Thoracic aorta (tissue), 2 donors: ENCODE results near the gene ABCB9. TPM values are rescaled to one million over a fixed set of nuclear protein-coding genes. Genes with fewer than 3 reads are reported as not detected.
A peak's percentile ranks its signal among the peaks of the same experiment; 100 is the strongest.

Experiments
- ATAC-seq: fragments of 150-250 bp; one replicate; pipeline ENCODE4 v1.8.0; 2017; ENCODE audit warnings: low read depth; ENCODE audit not compliant: insufficient number of reproducible peaks, low FRiP score
- DNase-seq: peaks from one replicate; pipeline ENCODE4 v3.0.0-alpha.2; 2020; ENCODE audit warnings: low spot score
- H3K27ac ChIP-seq, 2 donors: fragments of 200-600 bp; sonication (generic); 1 replicate in 1 of 2; 2 replicates in 1 of 2; pipeline ENCODE4 v1.5.1; 2016; ENCODE audit warnings: mild to moderate bottlenecking in 2 of 2, moderate library complexity in 2 of 2
- H3K27me3 ChIP-seq: fragments of 200-600 bp; sonication (generic); replicated peaks from 2 replicates; pipeline ENCODE4 v1.6.0; 2016; ENCODE audit warnings: mild to moderate bottlenecking; ENCODE audit not compliant: insufficient read depth
- H3K36me3 ChIP-seq: fragments of 200-600 bp; sonication (generic); one replicate; pipeline ENCODE4 v1.5.1; 2016
- H3K4me1 ChIP-seq, 2 donors: fragments of 200-600 bp; sonication (generic); 1 replicate in 1 of 2; 2 replicates in 1 of 2; pipeline versions ENCODE4 v1.5.1 to v1.6.0; 2016; ENCODE audit warnings: low read depth in 2 of 2, mild to moderate bottlenecking in 1 of 2; ENCODE audit not compliant: control insufficient read depth in 1 of 2
- H3K4me3 ChIP-seq: fragments of 200-600 bp; sonication (generic); 2 replicates; pipeline ENCODE4 v1.5.1; 2016; ENCODE audit warnings: mild to moderate bottlenecking
- H3K9me3 ChIP-seq: fragments of 200-600 bp; sonication (generic); 2 replicates; pipeline ENCODE4 v1.5.1; 2016
- CTCF ChIP-seq: fragments of 200-600 bp; sonication (generic); IDR thresholded peaks from one replicate; pipeline ENCODE4 v1.5.1; 2019; ENCODE audit warnings: antibody characterized with exemption
- total RNA-seq, 2 donors: library from RNA; depleted of rRNA; stranded (reverse); fragments of >200 nt; gene quantifications; one replicate each; pipeline versions ENCODE4 v1.1.0 to v1.2.3, GENCODE V29; 2016

Gene ABCB9
- total RNA-seq, 2 donors from 2014 or later, result 6.3 to 7.0 TPM

GRCh38 chr12:122927756-122928403 lies 38.4 kb downstream of the ABCB9 start:
- H3K9me3 ChIP-seq, result no peaks in the 10 kb centered on the region
- H3K27me3 ChIP-seq, result no peaks in the 10 kb centered on the region
- DNase-seq (no peak), ATAC-seq (no peak)
- no peak overlapping the region for H3K27ac ChIP-seq
- TF ChIP-seq CTCF, result no peak
- no peaks in the 10 kb centered on the region for H3K4me1 ChIP-seq
- H3K4me3 ChIP-seq, result no peak overlapping the region
- no peaks in the 10 kb centered on the region for H3K36me3 ChIP-seq

- ATAC-seq, result no peak
- no peak for DNase-seq
- H3K4me3 ChIP-seq, result no peak overlapping the region
- no peaks in the 10 kb centered on the region for H3K36me3 ChIP-seq
- H3K4me1 ChIP-seq, result peaks cover 9 to 15% of the 10 kb centered on the region in 2 donors
- no peaks in the 10 kb centered on the region for H3K27me3 ChIP-seq
- H3K9me3 ChIP-seq, result no peaks in the 10 kb centered on the region
- H3K27ac ChIP-seq, result no peak overlapping the region
- no peak for TF ChIP-seq CTCF
These were observed 44.3 kb downstream of the ABCB9 start for GRCh38 chr12:122921917-122922316.

GRCh38 chr12:122920687-122921086 lies 45.6 kb downstream of the ABCB9 start:
- no peaks in the 10 kb centered on the region for H3K36me3 ChIP-seq
- TF ChIP-seq CTCF, result no peak
- ATAC-seq (no peak), DNase-seq (no peak)
- no peak overlapping the region for H3K4me3 ChIP-seq
- H3K4me1 ChIP-seq, result peaks cover 9 to 23% of the 10 kb centered on the region in 2 donors
- H3K9me3 ChIP-seq, result no peaks in the 10 kb centered on the region
- no peak overlapping the region for H3K27ac ChIP-seq
- no peaks in the 10 kb centered on the region for H3K27me3 ChIP-seq

GRCh38 chr12:122918827-122919226 lies 47.4 kb downstream of the ABCB9 start:
- DNase-seq (no peak), ATAC-seq (no peak)
- peaks cover 9 to 24% of the 10 kb centered on the region in 2 donors for H3K4me1 ChIP-seq
- no peaks in the 10 kb centered on the region for H3K27me3 ChIP-seq
- H3K9me3 ChIP-seq, result no peaks in the 10 kb centered on the region
- TF ChIP-seq CTCF, result no peak
- H3K36me3 ChIP-seq, result no peaks in the 10 kb centered on the region
- H3K27ac ChIP-seq, result no peak overlapping the region
- H3K4me3 ChIP-seq, result no peak overlapping the region

GRCh38 chr12:122917507-122918121 lies 48.6 kb downstream of the ABCB9 start:
- peak overlapping the region; percentile 12 for H3K4me3 ChIP-seq
- no peaks in the 10 kb centered on the region for H3K9me3 ChIP-seq
- DNase-seq (no peak), ATAC-seq (peak; percentile 21)
- peaks cover 9 to 24% of the 10 kb centered on the region in 2 donors for H3K4me1 ChIP-seq
- no peak for TF ChIP-seq CTCF
- peak overlapping the region; percentile 61 for H3K27ac ChIP-seq
- H3K36me3 ChIP-seq, result no peaks in the 10 kb centered on the region
- no peaks in the 10 kb centered on the region for H3K27me3 ChIP-seq
